HG02610 (cell line): ENCODE data around the gene SLC19A2.

Experiments
- ATAC-seq: cut with Tn5 transposase; IDR thresholded peaks from one replicate; pipeline ENCODE4 v1.9.1; 2021; ENCODE audit warnings: mild to moderate bottlenecking, moderate library complexity; ENCODE audit not compliant: unreplicated experiment

The SLC19A2 gene

GRCh38 chr1:169478094-169478672 lies 7.6 kb downstream of the SLC19A2 start:
- no peak for ATAC-seq

- no peak for ATAC-seq
Measured at GRCh38 chr1:169475806-169476387, 9.8 kb downstream of the SLC19A2 start.

GRCh38 chr1:169474302-169474995 lies 11.3 kb downstream of the SLC19A2 start:
- no peak for ATAC-seq

GRCh38 chr1:169473347-169473746 lies 12.4 kb downstream of the SLC19A2 start:
- ATAC-seq, result no peak

- ATAC-seq, result no peak
Measured at GRCh38 chr1:169472738-169473137, 13.0 kb downstream of the SLC19A2 start.

GRCh38 chr1:169468982-169469381 lies 16.8 kb downstream of the SLC19A2 start:
- no peak for ATAC-seq

GRCh38 chr1:169466259-169467230 lies 19.2 kb downstream of the SLC19A2 start:
- ATAC-seq, result no peak

- no peak for ATAC-seq
Measured at GRCh38 chr1:169465281-169465680, 20.5 kb downstream of the SLC19A2 start.

GRCh38 chr1:169462385-169462784 lies 23.4 kb downstream of the SLC19A2 start:
- ATAC-seq, result no peak

- ATAC-seq, result peak; percentile 61
Measured at GRCh38 chr1:169461390-169462000, 24.2 kb downstream of the SLC19A2 start.

GRCh38 chr1:169460191-169460833 lies 25.4 kb downstream of the SLC19A2 start:
- no peak for ATAC-seq

GRCh38 chr1:169457443-169457842 lies 28.3 kb downstream of the SLC19A2 start:
- no peak for ATAC-seq

GRCh38 chr1:169456029-169456428 lies 29.7 kb downstream of the SLC19A2 start:
- no peak for ATAC-seq

- no peak for ATAC-seq
Measured at GRCh38 chr1:169452921-169453320, 32.8 kb downstream of the SLC19A2 start.

GRCh38 chr1:169451218-169451824 lies 34.4 kb downstream of the SLC19A2 start:
- ATAC-seq, result no peak

GRCh38 chr1:169443923-169444322 lies 41.8 kb downstream of the SLC19A2 start:
- no peak for ATAC-seq

GRCh38 chr1:169427081-169427641 lies 58.6 kb downstream of the SLC19A2 start, which contains the start of gene CCDC181:
CCDC181 (minus strand) TSS chr1:169427474; CDS start chr1:169424927, 2,547 bp downstream.
- peak; percentile 97 for ATAC-seq

- ATAC-seq, result no peak
Measured at GRCh38 chr1:169426174-169426705, 59.5 kb downstream of the SLC19A2 start.

GRCh38 chr1:169421309-169421708 lies 64.4 kb downstream of the SLC19A2 start:
- no peak for ATAC-seq
